GM19328 (cell line): ENCODE data around the gene CREB5.

Experiments
- ATAC-seq: cut with Tn5 transposase; IDR thresholded peaks from one replicate; pipeline ENCODE4 v1.9.1; 2021; ENCODE audit warnings: mild to moderate bottlenecking, moderate library complexity; ENCODE audit not compliant: unreplicated experiment

Gene CREB5

DNA sequence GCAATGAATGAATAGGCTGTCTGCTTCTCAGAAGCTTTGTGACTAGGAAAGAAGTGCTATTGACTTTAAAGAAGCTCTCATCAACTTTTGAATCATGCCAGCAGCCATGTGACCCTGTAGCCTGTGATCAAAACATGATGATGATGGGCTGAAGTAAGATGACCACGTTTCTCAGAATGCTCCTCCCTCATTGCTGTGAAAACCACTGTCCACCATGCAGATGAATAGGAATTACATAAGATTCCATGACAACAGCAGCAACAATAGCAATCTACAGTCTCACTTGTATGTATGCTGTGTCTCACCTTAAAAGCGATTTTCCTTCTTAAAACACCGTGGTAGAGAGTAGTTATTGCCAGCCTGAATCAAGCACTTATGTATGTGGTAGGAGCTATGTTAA, 317.4 kb downstream of the CREB5 start:
- no peak for ATAC-seq

- no peak for ATAC-seq
Observed at GRCh38 chr7:28731092-28731658, 318.9 kb downstream of the CREB5 start.

GRCh38 chr7:28732071-28732869, 320.0 kb downstream of the CREB5 start:
- no peak for ATAC-seq

- no peak for ATAC-seq
Observed at GRCh38 chr7:28733035-28733434, 320.7 kb downstream of the CREB5 start.

DNA sequence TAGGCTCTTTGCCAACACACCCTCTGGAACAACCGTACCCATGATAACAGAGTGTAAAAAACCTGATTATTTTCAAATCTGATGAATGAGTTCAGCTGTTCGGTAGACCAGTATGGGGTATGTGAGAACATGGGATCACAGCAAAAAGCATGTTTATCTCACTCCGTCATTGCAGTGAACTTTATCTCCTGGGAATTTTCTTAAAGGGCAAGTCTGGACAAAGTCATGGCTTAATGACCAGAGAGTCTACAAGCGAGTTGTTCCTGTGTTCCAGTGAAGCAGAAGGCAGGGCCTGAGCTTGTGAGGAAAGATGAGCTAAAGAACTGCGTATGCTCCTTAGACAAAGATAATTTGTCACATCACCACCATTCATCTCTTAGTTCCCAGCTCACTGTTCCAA, 326.1 kb downstream of the CREB5 start:
- no peak for ATAC-seq

DNA sequence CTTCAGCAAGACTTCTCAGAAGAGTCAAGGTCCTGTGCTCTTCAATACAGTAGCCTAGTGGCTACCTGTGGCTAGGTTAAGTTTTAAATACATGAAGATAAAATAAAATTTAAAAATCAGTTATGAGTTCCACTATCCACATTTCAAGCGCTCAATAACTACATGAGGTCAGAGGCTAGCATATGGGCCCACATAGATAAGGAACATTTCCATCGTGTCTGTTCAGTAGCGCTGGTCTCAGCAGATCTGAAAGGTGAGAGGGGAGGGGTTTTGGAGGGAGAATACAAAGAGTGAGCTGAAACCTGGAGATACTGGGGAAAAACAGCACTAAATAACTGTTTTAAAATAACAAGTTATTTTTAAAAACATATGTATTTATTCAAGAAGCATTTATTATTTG, 326.8 kb downstream of the CREB5 start:
- ATAC-seq: no peak

- no peak for ATAC-seq
Observed at GRCh38 chr7:28739826-28740225, 327.5 kb downstream of the CREB5 start.

GRCh38 chr7:28744951-28745350, 332.6 kb downstream of the CREB5 start:
- no peak for ATAC-seq

GRCh38 chr7:28745351-28745750, 333.0 kb downstream of the CREB5 start:
- no peak for ATAC-seq

- ATAC-seq: no peak
Observed at GRCh38 chr7:28747404-28747803, 335.1 kb downstream of the CREB5 start.

GRCh38 chr7:28747854-28748253, 335.5 kb downstream of the CREB5 start:
- no peak for ATAC-seq

- ATAC-seq: no peak
Observed at GRCh38 chr7:28748346-28748745, 336.0 kb downstream of the CREB5 start.

DNA sequence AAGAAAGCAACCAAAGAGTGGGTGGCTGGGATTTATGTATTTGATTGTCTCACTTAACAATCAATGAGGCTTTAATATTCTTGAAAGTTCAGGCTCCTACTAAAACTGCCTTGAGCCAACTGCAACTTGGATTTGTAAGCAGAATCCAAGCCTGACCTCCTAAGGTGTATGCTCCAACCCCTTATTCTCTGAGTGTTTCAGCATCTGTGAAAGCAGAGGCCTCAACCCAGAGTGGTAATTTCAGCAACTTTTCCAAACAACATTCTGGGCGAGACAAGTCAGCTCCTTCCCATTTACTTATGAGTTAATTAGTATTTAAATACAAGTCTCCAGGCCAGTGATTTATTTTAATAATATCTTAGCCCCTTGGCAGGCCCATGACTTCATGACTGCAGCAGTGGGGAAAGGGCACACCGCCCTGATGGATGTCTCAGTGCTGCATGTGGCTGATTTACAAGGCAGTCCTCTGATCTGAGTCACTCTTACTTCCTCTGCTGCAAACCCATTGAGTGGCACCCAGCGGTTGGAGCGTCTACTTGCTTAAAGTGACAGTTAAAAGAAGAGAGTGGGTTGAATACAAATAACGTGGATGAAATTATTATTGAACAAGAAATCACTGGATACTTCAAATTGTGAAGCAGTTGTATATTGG, 336.7 kb downstream of the CREB5 start:
- ATAC-seq: peak; percentile 72

GRCh38 chr7:28749638-28750037, 337.3 kb downstream of the CREB5 start:
- no peak for ATAC-seq

DNA sequence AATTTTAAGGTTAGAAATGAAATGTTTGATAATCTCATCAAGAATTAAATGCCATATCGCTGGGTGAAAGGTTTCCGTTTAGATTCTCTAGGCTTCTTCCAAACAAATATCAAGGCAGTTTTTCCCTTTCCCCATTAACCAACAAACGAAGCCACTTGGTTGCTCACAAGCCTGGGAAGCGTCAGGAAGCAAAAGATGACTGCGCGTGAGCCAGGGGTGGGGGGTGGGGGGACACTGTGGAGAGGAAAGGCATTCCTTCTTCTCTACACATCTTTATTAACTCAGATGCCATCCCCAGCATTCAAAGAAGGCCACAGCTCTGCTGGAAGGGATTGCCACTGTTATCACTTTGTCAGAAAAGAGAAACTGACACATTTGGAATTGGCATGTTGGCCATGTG, 338.7 kb downstream of the CREB5 start:
- ATAC-seq: no peak

GRCh38 chr7:28753613-28754012, 341.3 kb downstream of the CREB5 start:
- no peak for ATAC-seq

GRCh38 chr7:28754027-28754426, 341.7 kb downstream of the CREB5 start:
- no peak for ATAC-seq

DNA sequence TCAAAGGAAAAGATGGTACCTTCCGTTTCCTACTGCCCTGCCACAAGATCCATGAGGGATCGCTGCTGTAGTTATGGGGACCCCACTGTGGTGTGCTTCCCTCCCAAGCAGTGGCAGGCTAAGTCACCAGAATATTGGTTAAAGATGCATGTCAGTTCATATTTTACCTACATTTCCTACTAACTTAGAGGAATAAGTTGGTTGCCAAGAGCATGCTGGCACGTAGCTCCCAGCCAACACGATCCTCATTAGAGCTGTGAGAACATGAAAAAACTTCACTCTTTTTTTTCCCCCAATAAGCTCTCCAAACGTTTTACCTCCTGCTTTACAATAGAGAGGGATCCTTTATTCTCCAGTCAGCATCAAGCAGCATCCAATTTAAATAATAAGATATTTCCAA, 342.1 kb downstream of the CREB5 start:
- ATAC-seq: no peak

GRCh38 chr7:28755255-28755654, 342.9 kb downstream of the CREB5 start:
- ATAC-seq: no peak

DNA sequence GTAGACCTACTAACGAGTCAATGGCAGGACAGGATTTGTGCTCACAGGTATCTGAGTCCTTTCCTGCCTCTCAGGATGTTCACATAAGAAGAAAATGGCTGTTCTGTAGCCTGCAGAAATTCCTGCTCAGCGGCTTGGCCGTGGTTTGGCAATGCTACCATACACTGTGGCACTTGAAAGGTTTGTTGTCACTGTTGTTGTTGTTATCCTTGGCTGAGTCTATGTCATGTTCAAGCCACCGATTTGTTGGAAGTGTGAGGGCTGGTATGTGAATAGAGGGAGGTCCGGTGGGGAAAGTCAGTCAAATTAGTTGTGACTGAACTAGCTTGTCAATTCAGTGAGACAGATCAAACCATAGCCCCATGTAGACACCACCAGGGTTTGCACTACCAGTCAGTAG, 345.9 kb downstream of the CREB5 start:
- no peak for ATAC-seq

DNA sequence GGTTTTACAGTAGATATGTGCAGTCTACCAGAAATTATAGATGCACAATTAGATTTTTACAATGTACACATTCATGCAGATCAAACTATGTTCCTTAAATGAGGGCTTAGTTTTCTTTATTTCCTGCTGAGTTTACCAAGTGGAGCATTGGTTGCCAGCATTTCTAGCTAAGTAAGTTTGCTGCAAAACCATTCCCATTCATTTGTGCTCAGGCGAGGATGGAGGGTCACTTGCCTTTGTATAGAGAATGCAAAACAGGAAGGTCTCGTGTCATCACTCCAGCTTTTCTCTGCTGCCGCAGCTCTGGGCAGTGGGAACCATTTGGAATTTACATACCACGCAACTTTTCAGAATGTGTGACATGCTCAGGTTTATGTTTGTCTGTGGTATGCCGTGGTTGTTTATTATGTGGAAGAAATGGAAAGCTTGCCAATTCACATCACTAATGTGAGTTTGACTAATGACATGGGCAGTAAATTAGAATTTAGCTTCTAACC, 347.2 kb downstream of the CREB5 start:
- no peak for ATAC-seq

DNA sequence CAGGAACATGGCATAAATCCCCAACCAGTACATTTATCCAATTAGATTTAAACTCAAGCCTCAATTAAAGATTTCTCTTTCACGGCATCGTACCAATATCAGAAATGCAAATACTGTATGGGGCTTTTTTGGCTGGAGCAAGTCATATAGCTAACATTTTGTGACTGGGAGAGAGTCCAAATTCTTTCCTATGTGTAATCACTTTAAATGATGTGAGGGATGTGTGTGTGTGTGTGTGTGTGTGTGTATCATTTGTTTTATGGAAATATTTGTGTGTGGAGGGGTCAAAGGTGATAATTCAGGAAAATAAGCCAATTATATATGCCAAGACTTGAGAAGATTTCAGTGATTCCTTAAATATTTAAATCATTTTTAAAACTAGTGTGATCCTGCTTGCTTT, 349.2 kb downstream of the CREB5 start:
- ATAC-seq: no peak
